IPS-20b (cell line): Measurements from ENCODE around the gene DNER.

Source experiments
- H3K27ac ChIP-seq: one replicate; pipeline ENCODE4 v1.5.1; 2013; ENCODE audit warnings: low read length
- H3K27me3 ChIP-seq: 2 replicates; pipeline ENCODE4 v1.6.1; 2013; ENCODE audit warnings: mild to moderate bottlenecking, low read length, inconsistent platforms; ENCODE audit not compliant: insufficient read depth
- H3K36me3 ChIP-seq: 2 replicates; pipeline ENCODE4 v1.6.1; 2013; ENCODE audit warnings: low read depth, mild to moderate bottlenecking, inconsistent platforms, low read length, moderate library complexity; ENCODE audit not compliant: insufficient read depth
- H3K4me1 ChIP-seq: 2 replicates; pipeline ENCODE4 v1.6.1; 2013; ENCODE audit warnings: mild to moderate bottlenecking, control low read depth, inconsistent platforms, low read length, moderate library complexity; ENCODE audit not compliant: insufficient read depth
- H3K4me3 ChIP-seq: 2 replicates; pipeline ENCODE4 v1.5.1; 2013; ENCODE audit warnings: mild to moderate bottlenecking, low read length, inconsistent platforms
- H3K9ac ChIP-seq: 2 replicates; pipeline ENCODE4 v1.6.1; 2013; ENCODE audit warnings: low read depth, mild to moderate bottlenecking, inconsistent platforms, low read length, moderate library complexity
- H3K9me3 ChIP-seq: 2 replicates; pipeline ENCODE4 v1.6.1; 2013; ENCODE audit warnings: mild to moderate bottlenecking, low read depth, low read length, inconsistent platforms; ENCODE audit not compliant: insufficient read depth

The DNER gene

DNA sequence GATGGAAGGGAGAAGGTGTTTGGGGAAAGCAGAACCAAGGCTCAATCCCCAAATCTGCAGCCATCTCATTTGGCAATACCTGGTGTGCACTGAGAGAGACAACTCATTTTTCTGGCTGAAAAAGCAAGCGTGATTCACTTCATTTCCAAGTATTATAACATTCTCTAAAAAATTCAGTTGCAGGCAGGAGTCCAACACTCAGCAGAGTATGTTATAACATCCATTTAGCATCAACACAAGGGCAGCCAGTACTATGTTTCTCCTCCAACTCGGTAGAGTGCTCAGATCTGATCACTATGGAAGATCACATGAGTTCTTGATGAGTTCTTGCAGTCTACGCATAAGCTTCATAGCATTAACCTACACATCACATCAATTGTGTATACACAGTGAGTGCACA, 343.8 kb downstream of the DNER start:
- Histone ChIP-seq H3K36me3 (no peaks in the 10 kb centered on the region), H3K9ac (no peak overlapping the region), H3K27me3 (no peaks in the 10 kb centered on the region), H3K9me3 (0 out of 2 replicates have a peak, but pooled peaks cover 4% of the 10 kb centered on the region), H3K27ac (no peak overlapping the region), H3K4me1 (no peaks in the 10 kb centered on the region), H3K4me3 (no peak overlapping the region)

DNA sequence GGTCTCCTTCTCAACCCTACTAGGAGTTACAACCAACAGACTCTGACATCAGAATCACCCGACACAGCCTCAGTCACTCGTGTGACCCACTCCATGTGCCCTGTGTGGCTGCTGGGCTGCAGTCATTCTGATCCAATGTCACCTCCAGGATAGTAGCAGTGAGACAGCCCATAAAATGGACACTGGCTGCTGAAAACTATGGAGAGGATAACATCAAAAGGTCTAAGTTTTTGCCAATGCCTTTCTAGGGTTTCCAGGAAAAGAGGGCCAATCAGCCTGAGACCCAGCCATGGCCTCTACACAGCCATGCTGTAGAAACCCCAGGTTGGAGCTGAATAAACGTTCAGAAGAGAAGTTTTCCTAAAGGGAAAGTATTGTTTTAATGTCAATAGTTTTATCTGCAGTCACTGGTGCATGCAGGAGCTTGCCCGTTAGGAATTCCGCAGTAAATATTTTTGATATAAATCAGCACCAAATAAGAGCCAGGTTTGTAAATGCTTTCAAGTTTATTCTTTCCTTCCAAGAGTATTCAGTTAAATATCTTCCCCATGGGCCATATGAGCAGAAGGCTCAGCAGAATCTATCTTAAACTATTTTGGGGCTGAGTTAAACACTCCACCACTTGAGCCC, 351.1 kb downstream of the DNER start:
- Histone ChIP-seq H3K27me3 (no peaks in the 10 kb centered on the region), H3K4me1 (peaks cover 6% of the 10 kb centered on the region; the same call in 1 of the 2 replicates), H3K27ac (no peak overlapping the region), H3K9me3 (no peaks in the 10 kb centered on the region), H3K4me3 (no peak overlapping the region), H3K36me3 (no peaks in the 10 kb centered on the region), H3K9ac (no peak overlapping the region)

DNA sequence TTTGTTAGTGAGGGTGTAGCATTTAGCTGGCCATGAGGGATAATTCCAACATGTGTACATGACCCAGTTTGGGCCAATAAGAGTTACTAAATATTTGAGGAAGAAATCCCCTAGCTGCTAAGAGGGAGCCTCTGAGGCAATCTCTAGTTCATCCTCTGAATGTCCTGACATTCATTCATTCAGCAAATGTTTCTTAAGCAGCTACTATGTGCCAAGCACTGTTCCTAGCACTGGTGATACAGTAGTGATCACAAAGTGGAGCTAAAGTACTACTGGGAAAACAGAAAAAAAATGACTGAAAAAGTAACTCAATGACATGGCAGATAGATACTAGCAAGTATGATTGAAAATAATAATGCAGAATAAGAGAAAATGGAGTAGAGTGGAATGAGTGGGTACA, 363.5 kb downstream of the DNER start:
- Histone ChIP-seq H3K9me3 (peaks cover 9% of the 10 kb centered on the region; the same call in 1 of the 2 replicates), H3K4me1 (no peaks in the 10 kb centered on the region), H3K36me3 (no peaks in the 10 kb centered on the region), H3K27ac (no peak overlapping the region), H3K4me3 (no peak overlapping the region), H3K27me3 (no peaks in the 10 kb centered on the region), H3K9ac (no peak overlapping the region)

DNA sequence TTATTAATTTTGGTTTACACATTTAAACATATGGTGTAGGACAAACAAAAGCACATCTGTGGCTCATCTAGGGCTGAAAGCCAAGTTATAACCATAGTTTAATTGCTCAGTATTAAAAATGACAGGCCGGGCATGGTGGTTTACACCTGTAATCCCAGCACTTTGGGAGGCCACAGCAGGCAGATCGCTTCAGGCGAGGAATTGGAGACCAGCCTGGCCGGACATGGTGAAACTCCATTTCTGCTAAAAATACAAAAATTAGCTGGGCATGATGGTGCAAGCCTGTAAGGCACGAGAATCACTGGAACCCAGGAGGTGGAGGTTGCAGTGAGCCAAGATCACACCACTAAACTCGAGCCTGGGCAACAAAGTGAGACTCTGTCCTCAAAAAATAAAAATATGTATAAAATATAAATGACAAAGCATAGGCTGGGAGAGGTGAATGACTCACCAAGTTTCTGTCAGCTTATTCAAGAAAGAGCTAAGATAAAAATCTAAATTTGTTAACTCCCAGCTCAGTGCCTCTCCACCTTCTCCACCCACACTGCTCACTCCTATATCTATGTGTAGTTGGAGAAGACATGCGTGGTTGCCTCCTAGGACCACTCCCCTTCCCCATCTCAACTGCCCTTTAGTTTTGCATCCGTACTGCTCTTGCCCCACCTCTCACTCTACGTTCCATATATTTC, 364.1 kb downstream of the DNER start:
- H3K9me3 ChIP-seq: peaks cover 9% of the 10 kb centered on the region; the same call in 1 of the 2 replicates

DNA sequence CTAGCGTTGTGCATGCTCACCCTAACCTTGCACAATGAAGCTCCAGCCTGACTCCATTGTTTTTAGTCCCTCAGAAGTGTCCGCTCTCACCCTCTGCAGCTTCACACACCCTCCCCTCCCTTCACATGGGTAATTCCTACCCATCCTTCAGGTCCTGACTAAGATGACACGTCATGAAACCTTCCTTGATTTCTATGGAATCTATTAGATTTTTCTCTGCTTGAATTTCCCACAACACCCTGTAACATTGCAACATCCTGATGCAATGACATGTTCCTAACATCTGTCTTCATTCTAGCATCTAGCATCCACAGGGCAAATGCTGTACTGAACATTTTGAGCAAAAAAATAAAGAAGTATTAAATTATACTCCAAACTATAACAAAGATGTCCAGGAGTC, 366.2 kb downstream of the DNER start:
- H3K27me3 ChIP-seq: no peaks in the 10 kb centered on the region
- no peaks in the 10 kb centered on the region for H3K4me1 ChIP-seq
- no peaks in the 10 kb centered on the region for H3K36me3 ChIP-seq
- no peak overlapping the region for H3K27ac ChIP-seq
- H3K9ac ChIP-seq: no peak overlapping the region
- H3K9me3 ChIP-seq: peaks cover 9% of the 10 kb centered on the region; the same call in 1 of the 2 replicates
- no peak overlapping the region for H3K4me3 ChIP-seq

More for the DNA sequence above, 364.1 kb downstream of the DNER start:
- Histone ChIP-seq H3K9ac (no peak overlapping the region), H3K27me3 (no peaks in the 10 kb centered on the region), H3K27ac (no peak overlapping the region), H3K36me3 (no peaks in the 10 kb centered on the region), H3K4me1 (no peaks in the 10 kb centered on the region), H3K4me3 (no peak overlapping the region)

DNA sequence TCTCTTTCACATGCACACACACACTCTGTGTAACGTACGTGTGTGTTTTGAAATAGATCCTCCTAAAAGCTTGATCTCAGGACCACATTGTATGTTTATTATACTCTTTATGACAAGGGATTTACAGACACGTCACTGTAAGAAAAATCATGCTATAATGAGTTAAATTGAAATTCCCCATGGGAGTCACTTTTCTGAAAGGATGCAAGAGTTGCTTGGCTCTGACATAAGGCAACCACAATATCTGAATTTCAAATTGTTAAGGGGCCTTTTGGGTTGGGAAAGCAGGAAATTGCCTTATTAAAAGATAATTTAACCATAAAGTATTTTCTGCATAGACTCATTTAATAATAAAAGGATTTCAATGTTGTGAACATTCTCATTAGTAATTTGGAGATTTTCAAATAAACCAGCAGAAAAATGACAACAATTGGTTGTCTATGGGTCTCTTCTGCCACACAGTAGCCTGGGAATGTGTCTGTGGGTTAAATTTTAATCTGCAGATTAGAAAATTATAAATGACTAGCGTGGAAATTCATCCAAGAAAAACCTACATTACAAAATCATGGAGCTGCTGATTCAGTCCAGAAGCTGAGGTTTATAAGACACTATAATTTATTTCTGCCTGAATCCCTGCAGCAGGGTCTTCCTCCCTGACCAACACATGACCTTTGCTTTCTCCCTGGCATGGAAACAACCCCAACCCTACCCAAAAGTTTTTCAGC, 367.4 kb downstream of the DNER start:
- H3K4me1 ChIP-seq: no peaks in the 10 kb centered on the region
- peaks cover 9% of the 10 kb centered on the region; the same call in 1 of the 2 replicates for H3K9me3 ChIP-seq
- no peaks in the 10 kb centered on the region for H3K27me3 ChIP-seq
- no peak overlapping the region for H3K9ac ChIP-seq
- H3K36me3 ChIP-seq: no peaks in the 10 kb centered on the region
- H3K4me3 ChIP-seq: no peak overlapping the region
- no peak overlapping the region for H3K27ac ChIP-seq

DNA sequence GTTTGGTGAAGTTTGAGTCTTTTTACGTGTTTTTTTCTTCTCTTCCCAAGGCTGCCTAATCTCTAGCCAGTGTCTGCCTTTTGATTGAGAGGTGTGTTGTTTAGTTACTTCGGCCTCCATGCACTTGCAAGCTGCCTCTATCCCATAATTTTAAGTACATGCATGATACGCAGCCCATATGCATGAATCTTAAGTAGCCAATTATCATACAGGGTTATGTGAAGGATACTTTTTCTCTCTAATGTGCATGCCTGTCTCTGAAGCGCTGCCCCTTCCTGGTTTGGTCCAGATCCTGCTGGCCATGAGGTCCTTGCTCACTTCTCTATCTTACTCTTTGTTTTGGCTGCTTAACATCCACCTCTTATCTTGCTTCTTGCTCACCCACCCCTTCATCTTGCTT, 369.4 kb downstream of the DNER start:
- Histone ChIP-seq H3K36me3 (no peaks in the 10 kb centered on the region), H3K27me3 (no peaks in the 10 kb centered on the region), H3K27ac (no peak overlapping the region), H3K4me3 (no peak overlapping the region), H3K4me1 (no peaks in the 10 kb centered on the region), H3K9me3 (peaks cover 9% of the 10 kb centered on the region; the same call in 1 of the 2 replicates), H3K9ac (no peak overlapping the region)

DNA sequence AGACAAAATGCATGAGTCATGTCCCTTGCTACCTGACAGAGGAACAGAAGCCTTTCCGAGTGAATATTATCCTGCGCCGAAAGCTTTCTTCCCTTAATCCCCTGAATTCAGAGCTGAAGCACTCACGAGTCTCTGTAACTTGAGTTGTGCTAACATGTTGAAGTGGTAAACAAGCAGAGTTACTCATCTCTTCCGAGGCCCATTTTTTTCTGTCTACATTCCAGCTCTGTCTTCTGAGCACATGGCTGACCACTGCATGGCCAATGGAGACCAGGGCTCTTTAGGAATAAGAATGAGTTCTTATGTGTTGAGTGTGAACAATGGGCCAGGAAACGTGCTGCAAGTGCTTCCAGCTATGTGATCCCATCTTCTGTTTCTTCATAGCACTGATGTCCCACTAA, 370.2 kb downstream of the DNER start:
- Histone ChIP-seq H3K27me3 (no peaks in the 10 kb centered on the region), H3K36me3 (no peaks in the 10 kb centered on the region), H3K4me1 (no peaks in the 10 kb centered on the region), H3K27ac (no peak overlapping the region), H3K9ac (no peak overlapping the region), H3K9me3 (peaks cover under 1% of the 10 kb centered on the region; the same call in 1 of the 2 replicates), H3K4me3 (no peak overlapping the region)

DNA sequence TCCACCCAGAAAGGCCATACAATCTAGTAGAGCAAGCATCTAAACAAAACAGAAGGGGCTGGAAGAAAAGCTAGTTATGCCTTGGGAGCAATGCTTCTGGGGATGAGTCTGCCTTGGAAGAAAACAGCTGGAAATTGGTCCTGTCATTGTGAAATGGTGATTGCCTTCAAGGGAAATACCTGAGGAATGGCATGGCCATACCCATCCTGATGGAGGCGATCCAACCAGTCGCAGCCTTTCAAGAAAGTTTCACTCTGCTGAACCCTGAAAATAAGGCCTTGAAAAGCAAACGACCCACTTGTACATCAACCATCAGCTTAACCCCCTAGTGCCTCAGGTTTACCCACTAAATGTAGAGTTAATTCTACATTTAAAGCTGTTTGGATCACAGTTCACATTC, 370.7 kb downstream of the DNER start:
- no peak overlapping the region for H3K27ac ChIP-seq
- H3K9ac ChIP-seq: no peak overlapping the region
- no peaks in the 10 kb centered on the region for H3K36me3 ChIP-seq
- no peaks in the 10 kb centered on the region for H3K27me3 ChIP-seq
- no peaks in the 10 kb centered on the region for H3K9me3 ChIP-seq
- no peak overlapping the region for H3K4me3 ChIP-seq
- H3K4me1 ChIP-seq: no peaks in the 10 kb centered on the region

DNA sequence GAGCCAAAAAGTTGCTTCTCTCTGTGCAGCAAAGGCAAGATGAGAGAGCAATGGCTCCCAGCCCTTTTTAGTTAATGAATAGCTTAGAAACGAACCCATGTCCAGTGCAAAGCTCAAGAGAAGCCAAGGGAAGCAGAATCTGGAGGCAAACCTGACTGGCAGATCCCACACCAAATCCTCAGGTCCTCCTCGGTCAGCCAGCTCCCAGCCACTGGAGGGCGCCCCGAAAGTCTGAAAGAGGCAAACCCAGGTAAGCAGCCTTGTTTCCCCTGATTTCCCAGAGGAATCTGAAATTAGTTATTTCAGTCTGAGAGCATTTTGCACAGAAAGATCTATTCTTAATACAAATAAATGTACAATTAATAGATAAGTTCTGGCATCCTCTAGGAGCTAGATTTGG, 372.0 kb downstream of the DNER start:
- H3K36me3 ChIP-seq: no peaks in the 10 kb centered on the region
- H3K9me3 ChIP-seq: no peaks in the 10 kb centered on the region
- no peak overlapping the region for H3K27ac ChIP-seq
- H3K27me3 ChIP-seq: no peaks in the 10 kb centered on the region
- no peak overlapping the region for H3K4me3 ChIP-seq
- H3K9ac ChIP-seq: no peak overlapping the region
- no peaks in the 10 kb centered on the region for H3K4me1 ChIP-seq

DNA sequence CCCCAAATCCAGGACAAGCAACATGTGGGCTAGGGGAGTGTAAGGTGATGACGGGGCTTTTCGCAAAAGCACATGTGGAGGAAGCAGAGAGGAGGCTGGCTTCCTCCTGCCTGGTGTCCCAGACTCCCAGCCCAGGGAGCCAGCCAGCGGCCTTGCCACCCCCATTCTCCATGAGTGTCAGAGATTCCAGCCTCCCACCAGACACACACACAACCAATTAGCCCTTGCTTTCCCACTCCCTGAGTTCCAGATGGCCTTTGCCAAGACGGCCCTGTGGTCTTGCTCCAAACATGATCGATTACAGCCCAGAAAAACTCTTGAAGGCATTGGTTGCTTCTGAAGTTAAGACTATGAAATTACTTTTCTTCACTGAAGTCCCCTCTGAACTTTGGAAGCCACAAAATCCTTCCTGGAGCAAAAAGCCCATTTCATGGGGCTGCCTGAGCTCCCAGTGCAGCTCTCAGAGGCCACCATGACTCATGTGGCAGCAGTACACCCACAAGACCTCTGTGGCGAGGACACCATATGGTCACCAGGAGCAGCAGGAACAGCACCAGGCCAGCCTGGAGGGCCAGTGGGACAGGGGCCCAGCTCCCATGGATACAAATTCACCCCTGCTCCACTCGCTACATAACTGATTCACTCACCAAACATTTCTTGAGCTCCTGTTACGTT, 374.1 kb downstream of the DNER start:
- no peak overlapping the region for H3K9ac ChIP-seq
- H3K4me1 ChIP-seq: no peaks in the 10 kb centered on the region
- H3K9me3 ChIP-seq: no peaks in the 10 kb centered on the region
- H3K36me3 ChIP-seq: no peaks in the 10 kb centered on the region
- no peak overlapping the region for H3K27ac ChIP-seq
- no peaks in the 10 kb centered on the region for H3K27me3 ChIP-seq
- no peak overlapping the region for H3K4me3 ChIP-seq
